B cell (primary cell): Measurements from ENCODE around the gene CNTNAP2. TPM values are rescaled to one million over a fixed set of nuclear protein-coding genes. Genes with fewer than 3 reads are reported as not detected.

ENCODE experiments used
- ATAC-seq: fragments of 200-7000 bp; cut with Tn5 transposase; one replicate; pipeline ENCODE4 v1.10.0; 2021; ENCODE audit warnings: low read depth, mild to moderate bottlenecking, moderate number of reproducible peaks, moderate library complexity
- CTCF ChIA-PET: fragments of 350-600 bp; sonication (Branson Sonifier 250); formaldehyde crosslinking; loops from one replicate; lab custom pipeline; 2021; ENCODE audit warnings: antibody characterized with exemption, inconsistent platforms; lab: Charles Lee
- POLR2A ChIA-PET: fragments of 350-600 bp; sonication (Branson Sonifier 250); formaldehyde crosslinking; loops from one replicate; lab custom pipeline; 2021; ENCODE audit warnings: antibody characterized with exemption; lab: Charles Lee
- DNase-seq: peaks from one replicate; pipeline ENCODE4 v3.0.0; 2013
- H2AFZ ChIP-seq: 2 replicates; pipeline ENCODE4 v1.6.1; 2012; ENCODE audit warnings: mild to moderate bottlenecking, low read depth, low read length; ENCODE audit not compliant: insufficient read depth, poor library complexity, severe bottlenecking
- H3K27ac ChIP-seq, 2 donors: 1 replicate in 1 of 2; 2 replicates in 1 of 2; pipeline ENCODE4 v1.5.1; 2012 to 2013; ENCODE audit warnings: low read length in 2 of 2, mild to moderate bottlenecking in 2 of 2, moderate library complexity in 1 of 2
- H3K27me3 ChIP-seq, 4 experiments: fragments of 200-600 bp in 1 of 4; sonication (generic) in 1 of 4; replicated peaks in 1 of 4; 1 replicate in 2 of 4; 2 replicates in 2 of 4; pipeline versions ENCODE4 v1.6.1 to v1.7.0; 2013 to 2016; ENCODE audit warnings: low read length in 3 of 4, mild to moderate bottlenecking in 2 of 4, mixed read lengths in 1 of 4, moderate library complexity in 1 of 4; ENCODE audit not compliant: insufficient read depth in 4 of 4, control insufficient read depth in 3 of 4; ENCODE audit errors: control extremely low read depth in 1 of 4
- H3K36me3 ChIP-seq, 2 experiments: replicated peaks in 1 of 2; 1 replicate in 1 of 2; 2 replicates in 1 of 2; pipeline versions ENCODE4 v1.6.1 to v1.7.1; 2013; ENCODE audit warnings: low read length in 1 of 2; ENCODE audit not compliant: insufficient read depth in 2 of 2, control insufficient read depth in 1 of 2; ENCODE audit errors: control extremely low read depth in 1 of 2, extremely low read depth in 1 of 2
- H3K4me1 ChIP-seq, 2 donors: fragments of 200-600 bp in 1 of 2; sonication (generic) in 1 of 2; 1 replicate in 1 of 2; 2 replicates in 1 of 2; pipeline versions ENCODE4 v1.5.1 to v1.6.1; 2013 to 2017; ENCODE audit warnings: low read length in 2 of 2; ENCODE audit not compliant: control insufficient read depth in 2 of 2, insufficient read depth in 2 of 2
- H3K4me2 ChIP-seq: replicated peaks from 2 replicates; pipeline ENCODE3; 2012; ENCODE audit warnings: mild to moderate bottlenecking, low read depth, low read length; ENCODE audit not compliant: poor library complexity, severe bottlenecking
- H3K4me3 ChIP-seq, 5 experiments: fragments of 200-600 bp in 1 of 5; sonication (generic) in 1 of 5; 1 replicate in 3 of 5; 2 replicates in 2 of 5; pipeline versions ENCODE4 v1.5.1 to v1.7.0; 2011 to 2016; ENCODE audit warnings: low read length in 4 of 5, mild to moderate bottlenecking in 4 of 5, low read depth in 2 of 5, control low read depth in 1 of 5, moderate library complexity in 1 of 5; ENCODE audit not compliant: insufficient read depth in 1 of 5; ENCODE audit errors: control extremely low read depth in 1 of 5, extremely low read depth in 1 of 5
- H3K79me2 ChIP-seq: fragments of 200-600 bp; sonication (generic); one replicate; pipeline ENCODE4 v1.6.0; 2016; ENCODE audit warnings: low read length; ENCODE audit not compliant: control insufficient read depth, insufficient read depth
- H3K9ac ChIP-seq: fragments of 200-600 bp; sonication (generic); 2 replicates; pipeline ENCODE4 v1.6.1; 2017; ENCODE audit warnings: mild to moderate bottlenecking, low read length, moderate library complexity
- H3K9me3 ChIP-seq, 3 donors: one replicate each; pipeline versions ENCODE4 v1.6.1 to v1.7.1; 2013; ENCODE audit warnings: low read length in 2 of 3; ENCODE audit not compliant: control insufficient read depth in 2 of 3, insufficient read depth in 1 of 3; ENCODE audit errors: control extremely low read depth in 1 of 3
- H4K20me1 ChIP-seq: 2 replicates; pipeline ENCODE4 v1.6.0; 2012; ENCODE audit warnings: mild to moderate bottlenecking, low read length; ENCODE audit not compliant: insufficient read depth, control insufficient read depth, poor library complexity, severe bottlenecking
- H3K27ac Mint-ChIP-seq: one replicate; pipeline ENCODE4 v1.8.0; 2021; ENCODE audit warnings: mixed read lengths
- H3K27me3 Mint-ChIP-seq: one replicate; pipeline ENCODE4 v1.8.0; 2021; ENCODE audit warnings: mixed read lengths
- H3K4me1 Mint-ChIP-seq: one replicate; pipeline ENCODE4 v1.8.0; 2021; ENCODE audit warnings: mixed read lengths
- H3K4me3 Mint-ChIP-seq: one replicate; pipeline ENCODE4 v1.8.0; 2021; ENCODE audit warnings: mixed read lengths
- H3K9me3 Mint-ChIP-seq: one replicate; pipeline ENCODE4 v1.8.0; 2022; ENCODE audit warnings: mixed read lengths; ENCODE audit not compliant: insufficient read depth
- CTCF ChIP-seq: fragments of 200-600 bp; IDR thresholded peaks from one replicate; pipeline ENCODE4 v1.8.0; 2022; ENCODE audit warnings: antibody characterized with exemption, mild to moderate bottlenecking
- EZH2 ChIP-seq: IDR thresholded peaks from 2 replicates; pipeline ENCODE4 v1.6.1; 2012; ENCODE audit warnings: borderline replicate concordance, low read depth, mild to moderate bottlenecking, moderate library complexity, low read length; ENCODE audit not compliant: insufficient read depth, poor library complexity, severe bottlenecking
- WGBS: methylation state at CpG from one replicate; pipeline ENCODE4 v1.1.5; 2013; ENCODE audit warnings: missing lambda C conversion rate; ENCODE audit not compliant: insufficient coverage; 5-methylcytosine and 5-hydroxymethylcytosine counted together
- intact Hi-C: fragments of 100-400 bp; cut with micrococcal nuclease; formaldehyde crosslinking; loops from one replicate; pipeline ENCODE4 v1.10.0; 2022
- polyA plus RNA-seq: library from polyadenylated mRNA; depleted of rRNA; stranded (reverse); fragments of >200 nt; gene quantifications from 2 replicates; pipeline ENCODE4 v1.2.3, GENCODE V29; 2012
- total RNA-seq, 2 donors: library from RNA; stranded (reverse); fragments of 120-200 nt in 1 of 2; gene quantifications; 1 replicate in 1 of 2; 2 replicates in 1 of 2; pipeline versions ENCODE4 v1.2.3 to v1.2.4, GENCODE V29; 2013 to 2022

CNTNAP2 gene
- total and polyA plus RNA-seq, 2 donors (not counting 1 experiment from before 2014, with no cell fraction given) = 7.4 to 16.6 TPM

DNA sequence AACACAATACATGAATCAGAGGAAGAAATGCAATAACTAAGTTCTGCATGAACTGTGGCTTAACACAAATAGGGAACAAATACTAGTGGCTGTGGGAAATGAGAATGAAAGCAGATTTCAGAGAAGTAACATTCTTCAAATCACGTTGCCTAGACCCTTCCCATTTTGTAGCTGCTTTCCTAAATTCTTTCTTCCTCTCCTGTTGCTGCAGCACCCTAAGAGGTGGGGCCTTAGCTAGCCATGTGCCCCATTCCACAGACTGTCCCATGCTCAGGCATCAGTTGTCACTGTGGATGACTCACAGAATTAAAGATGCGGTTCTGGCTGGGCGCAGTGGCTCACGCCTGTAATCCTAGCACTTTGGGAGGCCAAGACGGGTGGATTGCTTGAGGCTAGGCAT, 1769.3 kb downstream of the CNTNAP2 start:
- no peaks in the 10 kb centered on the region for H3K9me3 Mint-ChIP-seq
- Histone ChIP-seq H3K27ac (no peak overlapping the region), H2AFZ (no peak overlapping the region), H3K79me2 (no peaks in the 10 kb centered on the region), H3K9me3 (no peaks in the 10 kb centered on the region), H3K27me3 (no peaks in the 10 kb centered on the region), H3K36me3 (no peaks in the 10 kb centered on the region), H3K4me2 (no peak overlapping the region), H3K9ac (no peak overlapping the region), H3K4me3 (no peak overlapping the region), H4K20me1 (no peaks in the 10 kb centered on the region), H3K4me1 (no peaks in the 10 kb centered on the region)
- CTCF ChIA-PET = no interaction called here
- DNase-seq = no peak
- H3K4me3 Mint-ChIP-seq = no peak overlapping the region
- intact Hi-C loops = no loop called here
- no peak for ATAC-seq
- 93% methylated on average over 4 of the region's 5 CpGs for WGBS
- TF ChIP-seq CTCF (no peak), EZH2 (no peak)
- H3K27me3 Mint-ChIP-seq = no peaks in the 10 kb centered on the region
- no peaks in the 10 kb centered on the region for H3K4me1 Mint-ChIP-seq
- POLR2A ChIA-PET = no interaction called here
- no peak overlapping the region for H3K27ac Mint-ChIP-seq

- H4K20me1 ChIP-seq = no peaks in the 10 kb centered on the region
- no peak for TF ChIP-seq CTCF
- no peak for TF ChIP-seq EZH2
- intact Hi-C loops = no loop called here
- DNase-seq (no peak), ATAC-seq (no peak)
- Mint-ChIP-seq H3K4me3 (no peak overlapping the region), H3K4me1 (no peaks in the 10 kb centered on the region), H3K27ac (no peak overlapping the region), H3K27me3 (no peaks in the 10 kb centered on the region), H3K9me3 (no peaks in the 10 kb centered on the region)
- H3K4me3 ChIP-seq = no peak overlapping the region
- H3K27me3 ChIP-seq = no peaks in the 10 kb centered on the region
- no peaks in the 10 kb centered on the region for H3K4me1 ChIP-seq
- WGBS = 93% methylated on average over 3 of the region's 4 CpGs
- H3K4me2 ChIP-seq = no peak overlapping the region
- H3K27ac ChIP-seq = no peak overlapping the region
- ChIA-PET CTCF (no interaction called here), POLR2A (no interaction called here)
- H2AFZ ChIP-seq = no peak overlapping the region
- no peak overlapping the region for H3K9ac ChIP-seq
- no peaks in the 10 kb centered on the region for H3K79me2 ChIP-seq
- H3K9me3 ChIP-seq = no peaks in the 10 kb centered on the region
- no peaks in the 10 kb centered on the region for H3K36me3 ChIP-seq
Observed at GRCh38 chr7:147894271-147894670, 1777.7 kb downstream of the CNTNAP2 start.
